ENCODE measurements around the gene TRHDE. TPM values are rescaled to one million over a fixed set of nuclear protein-coding genes. Genes with fewer than 3 reads are reported as not detected.

The TRHDE gene
- total RNA-seq, 1 donor from 2014 or later = 16.7 TPM

DNA sequence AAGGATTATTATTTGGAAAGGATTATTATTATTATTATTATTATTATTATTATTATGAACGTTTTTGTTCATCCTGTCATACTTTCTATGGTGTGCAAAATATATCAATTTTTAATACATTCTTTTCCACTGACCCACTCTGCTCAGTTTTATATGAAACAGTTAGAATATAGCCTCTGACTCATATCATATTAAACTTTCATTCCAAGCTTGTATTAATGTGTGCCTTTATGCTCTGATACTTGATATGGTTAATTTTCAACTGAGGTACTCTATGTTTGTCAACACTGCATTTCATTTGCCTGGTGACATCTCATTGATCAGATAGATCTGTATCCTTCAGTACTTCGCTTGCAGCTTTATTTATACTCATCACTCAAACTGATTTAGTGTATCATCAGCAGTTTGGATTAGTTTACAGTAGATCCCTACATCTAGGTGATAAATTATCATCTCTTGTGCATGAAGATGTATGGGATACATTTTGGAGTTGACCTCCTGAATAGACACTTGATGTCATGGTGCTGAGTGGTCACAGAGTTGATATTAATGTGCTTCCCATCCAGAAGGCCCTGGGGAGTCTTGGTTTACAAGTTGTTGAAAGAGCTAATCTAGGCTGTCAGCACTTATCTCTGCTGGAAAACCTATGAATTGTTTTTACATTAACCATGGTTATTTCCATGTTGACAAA, 271.8 kb downstream of the TRHDE start:
- H3K9me3 Mint-ChIP-seq (ENCODE audit: unreplicated experiment) = no peaks in the 10 kb centered on the region
- DNase-seq = no peak
- H3K36me3 Mint-ChIP-seq (ENCODE audit: unreplicated experiment) = no peaks in the 10 kb centered on the region
- no peaks in the 10 kb centered on the region for H3K27me3 Mint-ChIP-seq (ENCODE audit: unreplicated experiment)
- H3K27ac Mint-ChIP-seq (ENCODE audit: unreplicated experiment) = no peak overlapping the region
- peaks cover 12% of the 10 kb centered on the region for H3K4me1 Mint-ChIP-seq (ENCODE audit: low read depth, unreplicated experiment)
- no peak overlapping the region for H3K4me3 Mint-ChIP-seq (ENCODE audit: unreplicated experiment)
- TF ChIP-seq, protein P1, sequence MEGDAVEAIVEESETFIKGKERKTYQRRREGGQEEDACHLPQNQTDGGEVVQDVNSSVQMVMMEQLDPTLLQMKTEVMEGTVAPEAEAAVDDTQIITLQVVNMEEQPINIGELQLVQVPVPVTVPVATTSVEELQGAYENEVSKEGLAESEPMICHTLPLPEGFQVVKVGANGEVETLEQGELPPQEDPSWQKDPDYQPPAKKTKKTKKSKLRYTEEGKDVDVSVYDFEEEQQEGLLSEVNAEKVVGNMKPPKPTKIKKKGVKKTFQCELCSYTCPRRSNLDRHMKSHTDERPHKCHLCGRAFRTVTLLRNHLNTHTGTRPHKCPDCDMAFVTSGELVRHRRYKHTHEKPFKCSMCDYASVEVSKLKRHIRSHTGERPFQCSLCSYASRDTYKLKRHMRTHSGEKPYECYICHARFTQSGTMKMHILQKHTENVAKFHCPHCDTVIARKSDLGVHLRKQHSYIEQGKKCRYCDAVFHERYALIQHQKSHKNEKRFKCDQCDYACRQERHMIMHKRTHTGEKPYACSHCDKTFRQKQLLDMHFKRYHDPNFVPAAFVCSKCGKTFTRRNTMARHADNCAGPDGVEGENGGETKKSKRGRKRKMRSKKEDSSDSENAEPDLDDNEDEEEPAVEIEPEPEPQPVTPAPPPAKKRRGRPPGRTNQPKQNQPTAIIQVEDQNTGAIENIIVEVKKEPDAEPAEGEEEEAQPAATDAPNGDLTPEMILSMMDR (IDR thresholded peaks at IDR 0.05; ENCODE audit: partially characterized antibody, unreplicated experiment) = no peak

DNA sequence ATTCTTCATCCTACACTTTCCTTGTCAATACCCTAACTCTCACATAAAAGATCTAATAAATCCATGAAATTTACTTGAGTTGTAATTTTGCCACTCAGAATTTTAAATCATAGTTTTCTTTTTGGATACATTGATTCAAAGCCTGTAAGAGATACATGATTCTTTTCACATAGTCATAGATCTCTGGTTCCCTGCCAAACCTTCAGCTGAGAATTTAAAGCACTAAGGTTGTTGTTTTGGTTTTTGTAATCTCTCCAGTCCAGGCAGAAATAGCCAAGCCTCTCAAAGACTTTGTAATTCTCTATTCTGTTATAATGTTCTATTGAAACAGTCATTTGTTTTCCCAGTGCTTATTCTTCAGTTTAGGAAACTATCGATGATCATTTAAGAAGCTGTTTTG, 273.9 kb downstream of the TRHDE start:
- no peak for DNase-seq
- Mint-ChIP-seq H3K4me3 (ENCODE audit: unreplicated experiment) (no peak overlapping the region), H3K4me1 (ENCODE audit: low read depth, unreplicated experiment) (peaks cover 12% of the 10 kb centered on the region), H3K36me3 (ENCODE audit: unreplicated experiment) (no peaks in the 10 kb centered on the region), H3K9me3 (ENCODE audit: unreplicated experiment) (no peaks in the 10 kb centered on the region), H3K27ac (ENCODE audit: unreplicated experiment) (no peak overlapping the region), H3K27me3 (ENCODE audit: unreplicated experiment) (no peaks in the 10 kb centered on the region)
- TF ChIP-seq, protein P1 (IDR thresholded peaks at IDR 0.05; ENCODE audit: partially characterized antibody, unreplicated experiment) = no peak

DNA sequence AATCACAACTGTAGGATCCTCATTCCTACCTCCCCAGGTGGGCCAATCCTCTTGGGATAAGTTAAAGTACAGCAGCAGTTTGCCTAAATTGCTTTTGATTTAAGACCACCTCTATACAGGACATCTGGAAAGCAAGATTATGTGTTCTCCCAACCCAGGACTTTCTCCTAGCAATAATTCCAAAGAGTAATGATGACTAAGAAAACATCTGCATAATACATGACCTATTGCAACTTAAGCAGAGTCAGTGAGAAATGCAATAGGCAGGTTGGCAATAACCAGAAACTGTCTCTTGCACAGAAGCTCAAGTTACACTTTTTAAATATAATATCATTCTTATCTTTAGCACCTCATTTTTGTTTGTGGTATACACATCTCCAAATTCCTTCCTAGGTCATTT, 275.4 kb downstream of the TRHDE start:
- peaks cover 4% of the 10 kb centered on the region for H3K36me3 Mint-ChIP-seq (ENCODE audit: unreplicated experiment)
- TF ChIP-seq, protein P1 (IDR thresholded peaks at IDR 0.05; ENCODE audit: partially characterized antibody, unreplicated experiment) = no peak
- peaks cover 12% of the 10 kb centered on the region for H3K4me1 Mint-ChIP-seq (ENCODE audit: low read depth, unreplicated experiment)
- no peak for DNase-seq
- no peak overlapping the region for H3K4me3 Mint-ChIP-seq (ENCODE audit: unreplicated experiment)
- no peaks in the 10 kb centered on the region for H3K27me3 Mint-ChIP-seq (ENCODE audit: unreplicated experiment)
- H3K27ac Mint-ChIP-seq (ENCODE audit: unreplicated experiment) = no peak overlapping the region
- no peaks in the 10 kb centered on the region for H3K9me3 Mint-ChIP-seq (ENCODE audit: unreplicated experiment)

DNA sequence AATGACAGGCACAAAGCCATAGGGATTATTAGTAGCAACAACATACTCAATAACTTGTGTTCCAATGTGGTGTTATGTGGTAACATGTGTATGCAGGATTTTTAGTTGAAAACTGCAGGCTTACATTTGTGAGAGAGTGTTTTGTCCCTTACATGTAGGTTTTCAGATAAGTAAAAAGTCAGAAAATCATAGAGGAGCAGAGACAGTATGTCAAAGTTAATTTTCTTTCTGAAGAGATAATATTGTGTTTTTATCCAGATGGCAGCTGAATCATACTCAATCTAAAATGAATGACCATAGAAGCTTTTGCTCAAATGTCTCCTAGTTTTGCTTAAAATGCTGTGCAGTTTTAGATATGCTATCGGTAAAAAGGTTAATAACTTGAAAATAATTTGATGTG, 277.0 kb downstream of the TRHDE start:
- H3K27me3 Mint-ChIP-seq (ENCODE audit: unreplicated experiment) = no peaks in the 10 kb centered on the region
- no peak overlapping the region for H3K27ac Mint-ChIP-seq (ENCODE audit: unreplicated experiment)
- peaks cover 4% of the 10 kb centered on the region for H3K36me3 Mint-ChIP-seq (ENCODE audit: unreplicated experiment)
- H3K4me1 Mint-ChIP-seq (ENCODE audit: low read depth, unreplicated experiment) = peaks cover 6% of the 10 kb centered on the region
- TF ChIP-seq, protein P1 (IDR thresholded peaks at IDR 0.05; ENCODE audit: partially characterized antibody, unreplicated experiment) = no peak
- H3K4me3 Mint-ChIP-seq (ENCODE audit: unreplicated experiment) = no peak overlapping the region
- DNase-seq = no peak
- H3K9me3 Mint-ChIP-seq (ENCODE audit: unreplicated experiment) = no peaks in the 10 kb centered on the region

DNA sequence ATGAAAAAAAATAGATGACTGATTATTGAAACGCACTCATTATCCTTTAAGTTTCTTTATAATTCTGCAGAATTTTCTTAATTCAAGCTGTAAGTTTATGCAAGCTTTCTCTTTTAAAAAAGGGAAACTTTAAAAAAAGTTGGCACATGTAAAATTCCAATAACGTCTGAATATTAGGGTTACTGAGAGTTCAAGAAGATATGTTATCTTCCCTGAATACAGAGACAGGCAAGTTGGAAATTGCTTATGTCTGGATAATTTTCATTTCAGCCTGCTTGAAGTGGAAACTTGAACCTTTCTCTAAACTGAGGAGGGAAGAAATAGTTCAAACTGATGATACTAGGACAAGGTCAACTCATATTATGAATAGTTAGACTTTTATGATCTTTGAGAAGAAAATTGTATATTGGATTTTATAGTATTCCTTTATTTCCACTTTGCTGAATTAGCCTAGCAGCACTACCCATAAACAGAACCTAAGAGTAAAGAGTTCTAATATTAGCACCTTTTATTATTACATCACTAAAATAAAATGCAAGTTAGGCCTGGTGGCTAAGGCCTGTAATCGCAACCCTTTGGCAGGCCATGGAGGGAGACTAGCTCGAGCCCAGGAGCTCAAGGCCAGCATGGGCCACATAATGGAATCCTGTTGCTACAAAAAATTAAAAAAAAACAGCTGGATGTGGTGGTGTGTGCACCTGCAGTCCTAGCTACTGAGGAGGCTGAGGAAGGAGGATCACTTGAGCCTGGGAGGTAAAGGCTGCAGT, 288.0 kb downstream of the TRHDE start:
- TF ChIP-seq, protein P1 (IDR thresholded peaks at IDR 0.05; ENCODE audit: partially characterized antibody, unreplicated experiment) = peak; percentile 17
- peaks cover 2% of the 10 kb centered on the region for H3K27me3 Mint-ChIP-seq (ENCODE audit: unreplicated experiment)
- no peaks in the 10 kb centered on the region for H3K9me3 Mint-ChIP-seq (ENCODE audit: unreplicated experiment)
- no peak overlapping the region for H3K27ac Mint-ChIP-seq (ENCODE audit: unreplicated experiment)
- H3K4me3 Mint-ChIP-seq (ENCODE audit: unreplicated experiment) = no peak overlapping the region
- no peaks in the 10 kb centered on the region for H3K36me3 Mint-ChIP-seq (ENCODE audit: unreplicated experiment)
- no peak for DNase-seq
- peaks cover 6% of the 10 kb centered on the region for H3K4me1 Mint-ChIP-seq (ENCODE audit: low read depth, unreplicated experiment)
